HG02588 (cell line): ENCODE data around the gene UGCG.
A peak's percentile ranks its signal among the peaks of the same experiment; 100 is the strongest.

Experiments used
- ATAC-seq: cut with Tn5 transposase; IDR thresholded peaks from one replicate; pipeline ENCODE4 v1.9.1; 2021; ENCODE audit warnings: mild to moderate bottlenecking, moderate library complexity; ENCODE audit not compliant: unreplicated experiment

Gene UGCG

GRCh38 chr9:111917201-111917600 is 20.6 kb downstream of the UGCG start:
- no peak for ATAC-seq

GRCh38 chr9:111917980-111918379 is 21.4 kb downstream of the UGCG start:
- no peak for ATAC-seq

- ATAC-seq = no peak
Measured at GRCh38 chr9:111919875-111920274, 23.3 kb downstream of the UGCG start.

GRCh38 chr9:111920531-111920930 is 23.9 kb downstream of the UGCG start:
- no peak for ATAC-seq

- ATAC-seq = no peak
Measured at GRCh38 chr9:111922324-111923013, 25.9 kb downstream of the UGCG start.

GRCh38 chr9:111924281-111924680 is 27.7 kb downstream of the UGCG start:
- ATAC-seq = no peak

GRCh38 chr9:111925017-111925770 is 28.6 kb downstream of the UGCG start:
- ATAC-seq = no peak

- ATAC-seq = no peak
Measured at GRCh38 chr9:111925784-111926183, 29.2 kb downstream of the UGCG start.

- ATAC-seq = peak; percentile 98
Measured at GRCh38 chr9:111926421-111926875, 29.8 kb downstream of the UGCG start.

- no peak for ATAC-seq
Measured at GRCh38 chr9:111928359-111928720, 31.7 kb downstream of the UGCG start.

- no peak for ATAC-seq
Measured at GRCh38 chr9:111934747-111935146, 38.1 kb downstream of the UGCG start.

- ATAC-seq = no peak
Measured at GRCh38 chr9:111936391-111936790, 39.8 kb downstream of the UGCG start.

- no peak for ATAC-seq
Measured at GRCh38 chr9:111937301-111937700, 40.7 kb downstream of the UGCG start.

GRCh38 chr9:111937781-111938426 is 41.3 kb downstream of the UGCG start:
- ATAC-seq = peak; percentile 71

- no peak for ATAC-seq
Measured at GRCh38 chr9:111938427-111938800, 41.8 kb downstream of the UGCG start.

- ATAC-seq = no peak
Measured at GRCh38 chr9:111939322-111939721, 42.7 kb downstream of the UGCG start.

- ATAC-seq = no peak
Measured at GRCh38 chr9:111940697-111941096, 44.1 kb downstream of the UGCG start.

- no peak for ATAC-seq
Measured at GRCh38 chr9:111943200-111943599, 46.6 kb downstream of the UGCG start.

GRCh38 chr9:111943746-111944145 is 47.1 kb downstream of the UGCG start:
- ATAC-seq = no peak

- ATAC-seq = no peak
Measured at GRCh38 chr9:111944241-111944866, 47.7 kb downstream of the UGCG start.

GRCh38 chr9:111945216-111945615 is 48.6 kb downstream of the UGCG start:
- peak; percentile 80 for ATAC-seq
